ENCODE measurements around the gene OTP.
"Not testable (repeated sequence)": the region's sequence is repeated elsewhere in the genome, so short reads cannot be mapped to it uniquely, and the experiment has no call there.

Gene OTP

DNA sequence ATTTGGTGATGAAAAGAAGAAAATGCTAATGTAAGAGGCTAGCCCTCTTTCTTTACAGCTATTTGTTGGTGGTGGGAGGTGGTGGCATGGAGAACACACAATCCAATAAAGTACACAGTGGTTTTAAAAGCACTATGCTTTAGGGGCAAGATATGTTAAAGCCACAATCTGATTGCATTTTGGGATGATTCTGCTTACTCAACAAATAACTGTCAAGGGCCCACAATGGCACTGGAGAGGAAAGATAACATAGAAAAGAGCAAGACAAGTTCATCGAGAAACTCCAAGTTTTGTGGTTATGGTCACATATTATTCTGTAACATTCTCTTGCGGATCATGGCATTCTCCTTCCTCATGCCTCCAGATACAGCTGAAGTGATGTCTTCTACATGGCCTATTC lies 38.8 kb downstream of the OTP start:
- DNase-seq = no peak

GRCh38 chr5:77590347-77590746 lies 48.2 kb downstream of the OTP start:
- no peak for DNase-seq

- DNase-seq = no peak
Observed at GRCh38 chr5:77588175-77588574, 50.3 kb downstream of the OTP start.

DNA sequence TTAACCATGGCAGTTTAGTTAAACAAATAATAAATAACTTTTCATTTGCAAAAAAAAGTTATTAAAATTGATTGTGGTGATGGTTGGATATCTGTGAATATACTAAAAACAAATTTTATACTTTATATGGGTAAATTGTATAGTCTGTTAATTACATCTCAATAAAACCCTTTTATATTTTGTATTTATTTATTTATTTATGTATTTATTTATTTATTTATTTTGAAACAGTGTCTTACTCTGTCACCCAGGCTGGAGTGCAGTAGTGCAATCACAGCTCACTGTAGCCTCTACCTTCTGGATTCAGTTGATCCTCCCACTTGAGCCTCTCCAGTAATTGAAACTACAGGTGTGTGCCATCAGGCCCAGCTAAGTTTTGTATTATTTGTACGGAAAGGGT lies 52.4 kb downstream of the OTP start:
- no peak for DNase-seq

GRCh38 chr5:77582143-77582542 lies 56.4 kb downstream of the OTP start:
- not testable (repeated sequence) for DNase-seq

All from right forelimb (tissue), 1 donor.